ENCODE results near the gene ALOXE3.

Gene ALOXE3

GRCh38 chr17:8063761-8064534, 54.4 kb downstream of the ALOXE3 start:
- TF ChIP-seq GATA2 (IDR thresholded peaks at IDR 0.05; ENCODE audit: low read depth, low read length): no peak
- no peak for TF ChIP-seq GATA3 (IDR thresholded peaks at IDR 0.05; ENCODE audit: low read depth, low read length)

GRCh38 chr17:8062807-8063483, 55.4 kb downstream of the ALOXE3 start:
- TF ChIP-seq GATA2 (IDR thresholded peaks at IDR 0.05; ENCODE audit: low read depth, low read length) (no peak), GATA3 (IDR thresholded peaks at IDR 0.05; ENCODE audit: low read depth, low read length) (no peak)

DNA sequence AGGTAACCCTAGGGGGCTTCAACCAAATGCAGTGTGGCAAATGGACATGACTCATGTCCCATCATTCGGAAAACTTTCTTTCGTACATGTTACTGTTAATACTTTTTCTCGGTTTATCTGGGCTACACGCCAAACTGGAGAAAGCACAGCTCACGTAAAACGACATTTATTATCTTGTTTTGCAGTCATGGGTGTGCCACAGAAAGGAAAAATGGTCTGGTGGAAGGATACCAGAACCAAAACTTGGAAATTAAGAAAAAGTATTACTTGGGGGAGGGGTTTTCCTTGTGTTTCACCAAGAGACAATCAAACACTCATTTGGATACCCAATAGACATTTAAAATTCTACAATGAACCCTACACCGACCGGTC, 55.9 kb downstream of the ALOXE3 start:
- TF ChIP-seq GATA2 (IDR thresholded peaks at IDR 0.05; ENCODE audit: low read depth, low read length) (no peak), GATA3 (IDR thresholded peaks at IDR 0.05; ENCODE audit: low read depth, low read length) (no peak)

- TF ChIP-seq GATA3 (IDR thresholded peaks at IDR 0.05; ENCODE audit: low read depth, low read length): no peak
- no peak for TF ChIP-seq GATA2 (IDR thresholded peaks at IDR 0.05; ENCODE audit: low read depth, low read length)
Measured at GRCh38 chr17:8060274-8060673, 58.0 kb downstream of the ALOXE3 start.

DNA sequence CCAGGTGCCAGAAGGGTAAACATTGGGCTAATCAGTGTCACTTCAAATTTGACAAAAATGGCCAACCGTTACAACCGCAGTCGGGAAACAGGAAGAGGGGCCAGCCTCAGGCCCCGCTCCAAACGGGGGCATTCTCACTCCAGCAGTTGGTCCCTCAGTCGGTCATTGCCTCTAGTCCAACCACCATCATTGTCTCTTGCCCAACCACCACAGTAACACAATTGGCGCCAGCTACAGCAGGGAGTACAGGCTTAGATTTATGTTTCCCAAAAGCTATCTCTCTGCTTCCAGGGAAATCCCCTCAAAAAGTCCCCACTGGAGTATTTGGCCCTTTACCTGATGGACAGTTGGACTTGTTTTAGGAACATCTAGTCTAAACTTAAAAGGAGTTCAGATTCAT, 59.2 kb downstream of the ALOXE3 start:
- TF ChIP-seq GATA3 (IDR thresholded peaks at IDR 0.05; ENCODE audit: low read depth, low read length): no peak
- no peak for TF ChIP-seq GATA2 (IDR thresholded peaks at IDR 0.05; ENCODE audit: low read depth, low read length)

DNA sequence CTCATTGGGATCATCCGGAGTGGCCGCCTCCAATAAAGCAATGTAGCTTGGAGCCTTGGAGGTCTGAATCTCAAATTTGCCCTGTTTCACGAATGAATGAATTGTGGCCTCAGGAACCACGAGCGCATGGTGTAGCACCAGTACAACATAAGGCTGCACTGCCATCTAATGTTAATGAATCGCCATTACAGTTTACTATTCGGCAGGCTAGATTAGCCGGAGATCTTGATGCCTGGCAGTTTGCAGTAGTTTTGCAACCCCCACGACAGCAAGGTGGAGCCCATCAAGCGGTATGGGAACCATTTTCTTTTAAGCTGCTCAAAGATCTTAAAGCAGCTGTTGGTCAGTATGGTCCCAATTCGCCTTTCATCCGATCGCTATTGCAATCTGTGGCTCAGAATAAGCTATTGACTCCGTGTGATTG, 60.6 kb downstream of the ALOXE3 start:
- no peak for TF ChIP-seq GATA2 (IDR thresholded peaks at IDR 0.05; ENCODE audit: low read depth, low read length)
- TF ChIP-seq GATA3 (IDR thresholded peaks at IDR 0.05; ENCODE audit: low read depth, low read length): no peak

GRCh38 chr17:8056976-8057625, 61.2 kb downstream of the ALOXE3 start:
- no peak for TF ChIP-seq GATA2 (IDR thresholded peaks at IDR 0.05; ENCODE audit: low read depth, low read length)
- no peak for TF ChIP-seq GATA3 (IDR thresholded peaks at IDR 0.05; ENCODE audit: low read depth, low read length)

- TF ChIP-seq GATA3 (IDR thresholded peaks at IDR 0.05; ENCODE audit: low read depth, low read length) (no peak), GATA2 (IDR thresholded peaks at IDR 0.05; ENCODE audit: low read depth, low read length) (no peak)
Measured at GRCh38 chr17:8056232-8056975, 61.9 kb downstream of the ALOXE3 start.

DNA sequence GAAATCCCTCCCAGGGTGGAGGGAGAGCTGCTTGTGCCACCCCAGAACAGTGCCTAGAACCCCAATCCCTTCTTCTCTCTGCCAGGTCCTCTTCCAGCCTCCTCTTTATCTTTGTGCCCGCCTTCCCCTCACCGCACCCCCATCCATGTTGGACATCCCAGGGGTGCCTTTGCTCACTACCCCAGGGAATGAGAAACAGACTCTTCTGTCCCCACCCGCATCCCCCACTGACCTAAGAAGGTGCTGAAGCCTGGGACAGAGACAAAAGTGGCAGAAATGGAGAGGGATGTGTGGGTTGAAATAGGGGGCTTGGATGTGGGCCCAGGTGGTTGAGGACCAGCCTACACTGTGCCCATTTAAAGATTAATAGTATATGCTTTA, 62.5 kb downstream of the ALOXE3 start:
- TF ChIP-seq GATA2 (IDR thresholded peaks at IDR 0.05; ENCODE audit: low read depth, low read length): no peak
- no peak for TF ChIP-seq GATA3 (IDR thresholded peaks at IDR 0.05; ENCODE audit: low read depth, low read length)

GRCh38 chr17:8053600-8053999, 64.7 kb downstream of the ALOXE3 start:
- TF ChIP-seq GATA2 (IDR thresholded peaks at IDR 0.05; ENCODE audit: low read depth, low read length) (no peak), GATA3 (IDR thresholded peaks at IDR 0.05; ENCODE audit: low read depth, low read length) (no peak)

- TF ChIP-seq GATA2 (IDR thresholded peaks at IDR 0.05; ENCODE audit: low read depth, low read length): no peak
- TF ChIP-seq GATA3 (IDR thresholded peaks at IDR 0.05; ENCODE audit: low read depth, low read length): no peak
Measured at GRCh38 chr17:8052256-8053252, 65.8 kb downstream of the ALOXE3 start.

GRCh38 chr17:8051831-8052230, 66.5 kb downstream of the ALOXE3 start:
- TF ChIP-seq GATA2 (IDR thresholded peaks at IDR 0.05; ENCODE audit: low read depth, low read length): no peak
- TF ChIP-seq GATA3 (IDR thresholded peaks at IDR 0.05; ENCODE audit: low read depth, low read length): no peak

DNA sequence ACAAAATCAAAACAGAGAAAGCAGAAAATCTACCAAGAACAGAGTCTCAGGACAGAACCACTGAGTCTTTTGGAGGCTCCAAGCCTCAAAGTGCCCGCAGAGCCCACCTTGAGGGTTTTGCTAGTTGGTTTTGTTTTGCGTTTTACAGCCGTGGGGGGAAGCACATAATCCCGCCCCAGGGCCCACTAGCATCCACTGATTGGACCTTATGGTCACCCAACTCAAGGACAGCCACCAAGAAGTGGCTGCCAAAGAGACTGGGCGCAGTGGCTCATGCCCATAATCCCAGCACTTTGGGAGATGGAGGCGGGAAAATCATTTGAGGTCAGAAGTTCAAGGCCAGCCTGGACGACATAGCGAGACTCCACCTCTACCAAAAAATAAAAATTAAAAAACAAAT, 69.6 kb downstream of the ALOXE3 start:
- no peak for TF ChIP-seq GATA2 (IDR thresholded peaks at IDR 0.05; ENCODE audit: low read depth, low read length)
- no peak for TF ChIP-seq GATA3 (IDR thresholded peaks at IDR 0.05; ENCODE audit: low read depth, low read length)

All from SH-SY5Y (cell line).